Measurements from ENCODE around the gene TSPYL4.
"Not testable (repeated sequence)": the region's sequence is repeated elsewhere in the genome, so short reads cannot be mapped to it uniquely, and the experiment has no call there.

TSPYL4 gene

GRCh38 chr6:116253505-116254296, at the start of gene TSPYL4:
Gene TSPYL4, minus strand, starts transcription at chr6:116254075. Its CDS starts 67 bp downstream, at chr6:116254008.
- DNase-seq = peak; percentile 78

GRCh38 chr6:116301104-116301503, 47.2 kb upstream of the TSPYL4 start:
- no peak for DNase-seq

GRCh38 chr6:116300566-116300965, 46.7 kb upstream of the TSPYL4 start:
- no peak for DNase-seq

GRCh38 chr6:116298973-116299372, 45.1 kb upstream of the TSPYL4 start:
- no peak for DNase-seq

GRCh38 chr6:116298273-116298672, 44.4 kb upstream of the TSPYL4 start:
- no peak for DNase-seq

- no peak for DNase-seq
Observed at GRCh38 chr6:116292553-116292952, 38.7 kb upstream of the TSPYL4 start.

- no peak for DNase-seq
Observed at GRCh38 chr6:116291701-116292396, 38.0 kb upstream of the TSPYL4 start.

- DNase-seq = no peak
Observed at GRCh38 chr6:116290799-116291198, 36.9 kb upstream of the TSPYL4 start.

GRCh38 chr6:116289876-116290275, 36.0 kb upstream of the TSPYL4 start:
- no peak for DNase-seq

GRCh38 chr6:116287689-116288282, 33.9 kb upstream of the TSPYL4 start:
- no peak for DNase-seq

GRCh38 chr6:116286773-116287358, 33.0 kb upstream of the TSPYL4 start:
- DNase-seq = no peak

- not testable (repeated sequence) for DNase-seq
Observed at GRCh38 chr6:116284984-116285383, 31.1 kb upstream of the TSPYL4 start.

- no peak for DNase-seq
Observed at GRCh38 chr6:116283191-116283590, 29.3 kb upstream of the TSPYL4 start.

GRCh38 chr6:116282698-116283097, 28.8 kb upstream of the TSPYL4 start:
- no peak for DNase-seq

- DNase-seq = no peak
Observed at GRCh38 chr6:116280933-116281316, 27.1 kb upstream of the TSPYL4 start.

- no peak for DNase-seq
Observed at GRCh38 chr6:116280161-116280932, 26.5 kb upstream of the TSPYL4 start.

- DNase-seq = peak; percentile 84
Observed at GRCh38 chr6:116279232-116280160, 25.6 kb upstream of the TSPYL4 start, which contains the start of gene TSPYL1. Gene TSPYL1, minus strand, starts transcription at chr6:116279930. Its CDS starts 100 bp downstream, at chr6:116279830.

GRCh38 chr6:116278854-116279231, 25.0 kb upstream of the TSPYL4 start:
- no peak for DNase-seq

GRCh38 chr6:116278481-116278829, 24.6 kb upstream of the TSPYL4 start:
- DNase-seq = no peak

- DNase-seq = no peak
Observed at GRCh38 chr6:116277124-116277523, 23.2 kb upstream of the TSPYL4 start.

GRCh38 chr6:116271149-116271708, 17.4 kb upstream of the TSPYL4 start:
- no peak for DNase-seq
